Stomach (tissue), 4 donors: ENCODE data around the gene RAB4A.

Experiments
- CTCF ChIP-seq, 7 experiments: fragments of 450-650 bp in 4 of 7; fragments of 200-600 bp in 3 of 7; sonication (generic) in 3 of 7; IDR thresholded peaks; one replicate each; pipeline ENCODE4 v1.5.1; 2016 to 2019; ENCODE audit warnings: antibody characterized with exemption in 7 of 7, control low read depth in 2 of 7, mild to moderate bottlenecking in 1 of 7
- EP300 ChIP-seq: sonication (generic); formaldehyde crosslinking; IDR thresholded peaks from one replicate; pipeline ENCODE4 v1.6.1; 2017; ENCODE audit warnings: antibody characterized with exemption
- POLR2A ChIP-seq, 4 donors: fragments of 450-650 bp; IDR thresholded peaks; one replicate each; pipeline ENCODE4 v1.6.1; 2016; ENCODE audit warnings: antibody characterized with exemption in 4 of 4, control low read depth in 2 of 4, mild to moderate bottlenecking in 1 of 4, moderate library complexity in 1 of 4
- POLR2AphosphoS5 ChIP-seq, 3 donors: sonication (generic); formaldehyde crosslinking; IDR thresholded peaks; one replicate each; pipeline ENCODE4 v1.6.1; 2016; ENCODE audit warnings: antibody characterized with exemption in 3 of 3

DNA sequence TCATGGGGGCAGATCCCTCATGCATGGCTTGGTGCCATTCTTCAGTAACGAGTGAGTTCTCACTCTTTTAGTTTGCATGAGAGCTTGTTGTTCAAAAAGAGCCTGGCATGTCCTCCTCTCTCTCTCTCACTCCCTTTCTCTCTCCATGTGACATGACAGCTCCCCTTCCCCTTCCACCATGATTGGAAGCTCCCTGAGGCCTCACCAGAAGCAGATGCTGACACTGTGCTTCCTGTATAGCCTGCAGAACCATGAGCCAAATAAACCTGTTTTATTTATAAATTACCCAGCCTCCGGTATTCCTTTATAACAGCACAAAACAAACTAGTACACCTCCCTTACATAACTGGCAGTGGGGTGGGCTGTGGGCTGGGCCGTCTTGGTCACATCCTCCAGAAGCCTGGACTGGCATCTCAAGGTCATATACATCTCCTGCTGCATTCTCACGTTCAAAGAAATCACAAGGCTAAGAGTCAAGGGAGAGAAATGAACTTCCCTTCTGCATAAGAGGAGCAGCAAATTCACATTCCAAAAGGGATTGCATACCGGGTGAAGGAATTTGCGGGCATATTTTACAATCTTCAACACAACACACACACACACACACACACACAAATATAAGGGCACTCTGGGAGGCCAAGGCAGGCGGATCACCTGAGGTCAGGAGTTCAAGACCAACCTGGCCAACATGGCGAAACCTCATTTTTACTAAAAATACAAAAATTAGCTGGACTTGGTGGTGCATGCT, 74.2 kb downstream of the RAB4A start:
- no peak for TF ChIP-seq CTCF (IDR thresholded peaks at IDR 0.05)
- TF ChIP-seq EP300, result no peak
- TF ChIP-seq POLR2A (IDR thresholded peaks at IDR 0.05), result no peak
- no peak for TF ChIP-seq POLR2AphosphoS5 (IDR thresholded peaks at IDR 0.05)
